ENCODE data around the gene CFAP70.
"Not testable (repeated sequence)": the region's sequence is repeated elsewhere in the genome, so short reads cannot be mapped to it uniquely, and the experiment has no call there.

CFAP70 gene

DNA sequence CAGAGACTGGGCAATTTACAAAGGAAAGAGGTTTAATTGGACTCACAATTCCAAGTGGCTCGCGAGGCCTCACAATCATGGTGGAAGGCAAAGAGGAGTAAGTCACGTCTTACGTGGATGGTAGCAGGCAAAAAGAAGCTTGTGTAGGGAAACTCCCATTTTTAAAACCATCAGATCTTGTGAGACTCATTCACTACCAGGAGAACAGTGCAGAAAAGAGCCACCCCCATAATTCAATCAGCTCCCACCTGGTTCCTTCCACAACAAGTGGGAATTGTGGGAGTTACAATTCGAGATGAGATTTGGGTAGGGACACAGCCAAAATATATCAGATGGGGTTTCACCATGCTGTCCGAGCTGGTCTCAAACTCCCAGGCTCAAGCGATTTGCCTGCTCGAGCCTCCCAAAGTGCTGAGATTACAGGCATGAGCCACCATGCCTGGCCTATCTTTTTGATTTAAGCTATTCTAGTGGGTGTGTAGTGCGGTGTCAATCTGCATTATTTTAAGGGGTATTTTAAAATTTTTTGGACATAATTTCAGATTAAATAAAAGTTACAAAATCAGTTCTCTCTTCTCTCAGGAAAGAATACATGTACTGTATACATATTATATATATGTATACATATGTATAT lies 97.2 kb downstream of the CFAP70 start:
- Histone ChIP-seq H3K27ac (replicated peaks) (no peak overlapping the region), H3K4me3 (replicated peaks; ENCODE audit: insufficient read depth, low read length) (no peak overlapping the region), H3K27me3 (ENCODE audit: insufficient read depth, poor library complexity, severe bottlenecking) (no peaks in the 10 kb centered on the region)
- TF ChIP-seq, protein P1, sequence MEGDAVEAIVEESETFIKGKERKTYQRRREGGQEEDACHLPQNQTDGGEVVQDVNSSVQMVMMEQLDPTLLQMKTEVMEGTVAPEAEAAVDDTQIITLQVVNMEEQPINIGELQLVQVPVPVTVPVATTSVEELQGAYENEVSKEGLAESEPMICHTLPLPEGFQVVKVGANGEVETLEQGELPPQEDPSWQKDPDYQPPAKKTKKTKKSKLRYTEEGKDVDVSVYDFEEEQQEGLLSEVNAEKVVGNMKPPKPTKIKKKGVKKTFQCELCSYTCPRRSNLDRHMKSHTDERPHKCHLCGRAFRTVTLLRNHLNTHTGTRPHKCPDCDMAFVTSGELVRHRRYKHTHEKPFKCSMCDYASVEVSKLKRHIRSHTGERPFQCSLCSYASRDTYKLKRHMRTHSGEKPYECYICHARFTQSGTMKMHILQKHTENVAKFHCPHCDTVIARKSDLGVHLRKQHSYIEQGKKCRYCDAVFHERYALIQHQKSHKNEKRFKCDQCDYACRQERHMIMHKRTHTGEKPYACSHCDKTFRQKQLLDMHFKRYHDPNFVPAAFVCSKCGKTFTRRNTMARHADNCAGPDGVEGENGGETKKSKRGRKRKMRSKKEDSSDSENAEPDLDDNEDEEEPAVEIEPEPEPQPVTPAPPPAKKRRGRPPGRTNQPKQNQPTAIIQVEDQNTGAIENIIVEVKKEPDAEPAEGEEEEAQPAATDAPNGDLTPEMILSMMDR (IDR thresholded peaks at IDR 0.05; ENCODE audit: insufficient read depth, low read length), result no peak
- DNase-seq (ENCODE audit: low read depth in 1 of 2, low spot score in 1 of 2), result no peak

DNA sequence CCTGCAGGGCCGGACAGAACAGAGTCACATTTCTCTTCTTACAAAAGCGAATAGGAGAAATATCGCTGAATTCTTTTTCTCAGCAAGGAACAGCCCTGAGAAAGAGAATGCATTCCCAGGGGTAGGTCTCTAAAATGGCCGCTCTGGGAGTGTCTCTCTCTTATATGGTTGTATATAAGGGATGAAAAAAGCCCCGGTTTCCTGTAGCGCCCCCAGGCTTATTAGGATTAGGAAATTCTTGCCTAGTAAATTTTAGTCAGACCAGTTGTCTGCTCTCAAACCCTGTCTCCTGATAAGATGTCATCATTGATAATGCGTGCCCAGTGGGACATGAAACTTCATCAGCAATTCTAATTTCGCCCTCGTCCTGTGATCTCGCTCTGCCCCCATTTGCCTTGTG lies 100.1 kb downstream of the CFAP70 start:
- H3K4me3 ChIP-seq (replicated peaks; ENCODE audit: insufficient read depth, low read length); DNase-seq (ENCODE audit: low read depth in 1 of 2, low spot score in 1 of 2); H3K27me3 ChIP-seq (ENCODE audit: insufficient read depth, poor library complexity, severe bottlenecking); H3K27ac ChIP-seq (replicated peaks): not testable (repeated sequence)

GRCh38 chr10:73253225-73253555 lies 105.5 kb downstream of the CFAP70 start:
- no peak for DNase-seq (ENCODE audit: low read depth in 1 of 2, low spot score in 1 of 2)
- Histone ChIP-seq H3K27me3 (ENCODE audit: insufficient read depth, poor library complexity, severe bottlenecking) (no peaks in the 10 kb centered on the region), H3K4me3 (replicated peaks; ENCODE audit: insufficient read depth, low read length) (peak overlapping the region; percentile 70), H3K27ac (replicated peaks) (peak overlapping the region; percentile 93)
- TF ChIP-seq GABPA (IDR thresholded peaks at IDR 0.05; ENCODE audit: low read depth) (no peak), SPI1 (IDR thresholded peaks at IDR 0.05; ENCODE audit: borderline replicate concordance, low read depth) (no peak), POLR2AphosphoS5 (IDR thresholded peaks at IDR 0.05; ENCODE audit: low read depth) (no peak)
- TF ChIP-seq, protein P2, sequence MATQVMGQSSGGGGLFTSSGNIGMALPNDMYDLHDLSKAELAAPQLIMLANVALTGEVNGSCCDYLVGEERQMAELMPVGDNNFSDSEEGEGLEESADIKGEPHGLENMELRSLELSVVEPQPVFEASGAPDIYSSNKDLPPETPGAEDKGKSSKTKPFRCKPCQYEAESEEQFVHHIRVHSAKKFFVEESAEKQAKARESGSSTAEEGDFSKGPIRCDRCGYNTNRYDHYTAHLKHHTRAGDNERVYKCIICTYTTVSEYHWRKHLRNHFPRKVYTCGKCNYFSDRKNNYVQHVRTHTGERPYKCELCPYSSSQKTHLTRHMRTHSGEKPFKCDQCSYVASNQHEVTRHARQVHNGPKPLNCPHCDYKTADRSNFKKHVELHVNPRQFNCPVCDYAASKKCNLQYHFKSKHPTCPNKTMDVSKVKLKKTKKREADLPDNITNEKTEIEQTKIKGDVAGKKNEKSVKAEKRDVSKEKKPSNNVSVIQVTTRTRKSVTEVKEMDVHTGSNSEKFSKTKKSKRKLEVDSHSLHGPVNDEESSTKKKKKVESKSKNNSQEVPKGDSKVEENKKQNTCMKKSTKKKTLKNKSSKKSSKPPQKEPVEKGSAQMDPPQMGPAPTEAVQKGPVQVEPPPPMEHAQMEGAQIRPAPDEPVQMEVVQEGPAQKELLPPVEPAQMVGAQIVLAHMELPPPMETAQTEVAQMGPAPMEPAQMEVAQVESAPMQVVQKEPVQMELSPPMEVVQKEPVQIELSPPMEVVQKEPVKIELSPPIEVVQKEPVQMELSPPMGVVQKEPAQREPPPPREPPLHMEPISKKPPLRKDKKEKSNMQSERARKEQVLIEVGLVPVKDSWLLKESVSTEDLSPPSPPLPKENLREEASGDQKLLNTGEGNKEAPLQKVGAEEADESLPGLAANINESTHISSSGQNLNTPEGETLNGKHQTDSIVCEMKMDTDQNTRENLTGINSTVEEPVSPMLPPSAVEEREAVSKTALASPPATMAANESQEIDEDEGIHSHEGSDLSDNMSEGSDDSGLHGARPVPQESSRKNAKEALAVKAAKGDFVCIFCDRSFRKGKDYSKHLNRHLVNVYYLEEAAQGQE (IDR thresholded peaks at IDR 0.05; ENCODE audit: insufficient replicate concordance, low read depth), result no peak
- TF ChIP-seq, protein P1 (IDR thresholded peaks at IDR 0.05; ENCODE audit: insufficient read depth, low read length), result no peak

- peak within 1 kb of the TSS; percentile 70 for H3K4me3 ChIP-seq (replicated peaks; ENCODE audit: insufficient read depth, low read length)
- TF ChIP-seq, protein P1 (IDR thresholded peaks at IDR 0.05; ENCODE audit: insufficient read depth, low read length), result no peak
- no peak for TF ChIP-seq SPI1 (IDR thresholded peaks at IDR 0.05; ENCODE audit: borderline replicate concordance, low read depth)
- peak; percentile 48; the same call in 1 of the 2 replicates for TF ChIP-seq GABPA (IDR thresholded peaks at IDR 0.05; ENCODE audit: low read depth)
- peak; percentile 91 for TF ChIP-seq POLR2AphosphoS5 (IDR thresholded peaks at IDR 0.05; ENCODE audit: low read depth)
- TF ChIP-seq, protein P2 (IDR thresholded peaks at IDR 0.05; ENCODE audit: insufficient replicate concordance, low read depth), result no peak
- peak; percentile 96 to 97 for DNase-seq (ENCODE audit: low read depth in 1 of 2, low spot score in 1 of 2)
- no peaks in the 10 kb centered on the region for H3K27me3 ChIP-seq (ENCODE audit: insufficient read depth, poor library complexity, severe bottlenecking)
- peak within 1 kb of the TSS; percentile 93 for H3K27ac ChIP-seq (replicated peaks)
Measured at GRCh38 chr10:73252445-73253224, 106.0 kb downstream of the CFAP70 start, which contains the start of gene MRPS16. MRPS16 (minus strand) TSS chr10:73252644; CDS start chr10:73252482, 162 bp downstream.
